Measurements from ENCODE around the gene PDE4A. TPM values are rescaled to one million over a fixed set of nuclear protein-coding genes. Genes with fewer than 3 reads are reported as not detected.

PDE4A gene
- total and polyA plus RNA-seq, 2 of the 13 experiments (the other 11 are each of a cell fraction or from before 2014, with no cell fraction given) = 1.1 to 4.1 TPM

DNA sequence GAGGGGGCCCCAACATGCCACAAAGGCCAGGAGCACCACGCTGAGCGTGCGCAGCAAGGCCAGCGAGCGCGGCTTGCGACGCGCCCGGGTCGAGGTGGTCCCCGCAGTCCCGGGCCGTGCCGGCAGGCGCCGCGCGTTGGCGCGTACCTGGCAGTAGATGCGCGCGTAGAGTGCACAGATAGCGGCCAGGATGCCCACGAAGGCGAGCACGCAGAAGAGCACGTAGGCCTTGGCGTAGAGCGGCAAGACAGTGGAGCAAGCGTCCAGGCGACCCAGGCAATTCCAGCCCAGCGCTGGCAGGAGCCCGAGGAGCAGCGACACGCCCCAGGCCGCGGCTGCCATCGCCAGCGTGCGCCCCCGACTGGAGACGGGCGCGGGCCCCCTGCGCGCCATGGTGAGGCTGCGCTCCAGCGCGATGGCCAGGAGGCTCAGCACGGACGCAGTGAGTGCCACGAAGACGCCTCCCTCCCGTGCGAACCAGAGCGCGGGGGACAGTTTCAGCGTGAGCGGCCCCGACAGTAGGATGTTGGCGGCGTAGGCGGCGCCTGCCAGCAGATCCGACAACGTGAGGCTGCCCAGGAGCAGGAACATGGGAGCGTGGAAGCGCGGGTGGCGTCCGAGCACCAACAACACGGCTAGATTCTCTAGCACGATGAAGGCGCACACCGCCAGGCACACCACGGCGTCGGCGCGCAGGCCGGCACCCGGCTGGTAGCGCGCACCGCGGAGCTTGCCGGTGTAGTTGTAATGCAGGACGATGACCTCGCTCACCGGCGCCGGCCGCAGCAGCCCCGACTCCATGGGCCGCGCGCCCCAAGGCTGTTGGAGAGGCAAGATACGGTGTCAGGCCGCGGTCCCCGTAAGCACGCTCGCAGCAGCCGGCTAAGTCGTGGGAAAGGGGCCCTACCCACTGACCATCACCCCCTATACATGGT, 94.1 kb downstream of the PDE4A start (continued):
- TF ChIP-seq, protein P1, sequence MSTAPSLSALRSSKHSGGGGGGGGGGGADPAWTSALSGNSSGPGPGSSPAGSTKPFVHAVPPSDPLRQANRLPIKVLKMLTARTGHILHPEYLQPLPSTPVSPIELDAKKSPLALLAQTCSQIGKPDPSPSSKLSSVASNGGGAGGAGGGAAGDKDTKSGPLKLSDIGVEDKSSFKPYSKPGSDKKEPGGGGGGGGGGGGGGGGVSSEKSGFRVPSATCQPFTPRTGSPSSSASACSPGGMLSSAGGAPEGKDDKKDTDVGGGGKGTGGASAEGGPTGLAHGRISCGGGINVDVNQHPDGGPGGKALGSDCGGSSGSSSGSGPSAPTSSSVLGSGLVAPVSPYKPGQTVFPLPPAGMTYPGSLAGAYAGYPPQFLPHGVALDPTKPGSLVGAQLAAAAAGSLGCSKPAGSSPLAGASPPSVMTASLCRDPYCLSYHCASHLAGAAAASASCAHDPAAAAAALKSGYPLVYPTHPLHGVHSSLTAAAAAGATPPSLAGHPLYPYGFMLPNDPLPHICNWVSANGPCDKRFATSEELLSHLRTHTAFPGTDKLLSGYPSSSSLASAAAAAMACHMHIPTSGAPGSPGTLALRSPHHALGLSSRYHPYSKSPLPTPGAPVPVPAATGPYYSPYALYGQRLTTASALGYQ (CRISPR knock-in tag; IDR thresholded peaks at IDR 0.05) = no peak
- TF ChIP-seq, protein P2, sequence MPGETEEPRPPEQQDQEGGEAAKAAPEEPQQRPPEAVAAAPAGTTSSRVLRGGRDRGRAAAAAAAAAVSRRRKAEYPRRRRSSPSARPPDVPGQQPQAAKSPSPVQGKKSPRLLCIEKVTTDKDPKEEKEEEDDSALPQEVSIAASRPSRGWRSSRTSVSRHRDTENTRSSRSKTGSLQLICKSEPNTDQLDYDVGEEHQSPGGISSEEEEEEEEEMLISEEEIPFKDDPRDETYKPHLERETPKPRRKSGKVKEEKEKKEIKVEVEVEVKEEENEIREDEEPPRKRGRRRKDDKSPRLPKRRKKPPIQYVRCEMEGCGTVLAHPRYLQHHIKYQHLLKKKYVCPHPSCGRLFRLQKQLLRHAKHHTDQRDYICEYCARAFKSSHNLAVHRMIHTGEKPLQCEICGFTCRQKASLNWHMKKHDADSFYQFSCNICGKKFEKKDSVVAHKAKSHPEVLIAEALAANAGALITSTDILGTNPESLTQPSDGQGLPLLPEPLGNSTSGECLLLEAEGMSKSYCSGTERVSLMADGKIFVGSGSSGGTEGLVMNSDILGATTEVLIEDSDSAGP (CRISPR knock-in tag; IDR thresholded peaks at IDR 0.05; ENCODE audit: borderline replicate concordance) = no peak
- TF ChIP-seq, protein P3, sequence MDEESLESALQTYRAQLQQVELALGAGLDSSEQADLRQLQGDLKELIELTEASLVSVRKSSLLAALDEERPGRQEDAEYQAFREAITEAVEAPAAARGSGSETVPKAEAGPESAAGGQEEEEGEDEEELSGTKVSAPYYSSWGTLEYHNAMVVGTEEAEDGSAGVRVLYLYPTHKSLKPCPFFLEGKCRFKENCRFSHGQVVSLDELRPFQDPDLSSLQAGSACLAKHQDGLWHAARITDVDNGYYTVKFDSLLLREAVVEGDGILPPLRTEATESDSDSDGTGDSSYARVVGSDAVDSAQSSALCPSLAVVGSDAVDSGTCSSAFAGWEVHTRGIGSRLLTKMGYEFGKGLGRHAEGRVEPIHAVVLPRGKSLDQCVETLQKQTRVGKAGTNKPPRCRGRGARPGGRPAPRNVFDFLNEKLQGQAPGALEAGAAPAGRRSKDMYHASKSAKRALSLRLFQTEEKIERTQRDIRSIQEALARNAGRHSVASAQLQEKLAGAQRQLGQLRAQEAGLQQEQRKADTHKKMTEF (CRISPR knock-in tag; IDR thresholded peaks at IDR 0.05) = no peak
- TF ChIP-seq HDAC2 (CRISPR knock-in tag; IDR thresholded peaks at IDR 0.05) (no peak), TBX3 (IDR thresholded peaks at IDR 0.05; ENCODE audit: borderline replicate concordance) (no peak), ZIK1 (CRISPR knock-in tag; IDR thresholded peaks at IDR 0.05; ENCODE audit: borderline replicate concordance, low read depth) (no peak)
- TF ChIP-seq, protein P4, sequence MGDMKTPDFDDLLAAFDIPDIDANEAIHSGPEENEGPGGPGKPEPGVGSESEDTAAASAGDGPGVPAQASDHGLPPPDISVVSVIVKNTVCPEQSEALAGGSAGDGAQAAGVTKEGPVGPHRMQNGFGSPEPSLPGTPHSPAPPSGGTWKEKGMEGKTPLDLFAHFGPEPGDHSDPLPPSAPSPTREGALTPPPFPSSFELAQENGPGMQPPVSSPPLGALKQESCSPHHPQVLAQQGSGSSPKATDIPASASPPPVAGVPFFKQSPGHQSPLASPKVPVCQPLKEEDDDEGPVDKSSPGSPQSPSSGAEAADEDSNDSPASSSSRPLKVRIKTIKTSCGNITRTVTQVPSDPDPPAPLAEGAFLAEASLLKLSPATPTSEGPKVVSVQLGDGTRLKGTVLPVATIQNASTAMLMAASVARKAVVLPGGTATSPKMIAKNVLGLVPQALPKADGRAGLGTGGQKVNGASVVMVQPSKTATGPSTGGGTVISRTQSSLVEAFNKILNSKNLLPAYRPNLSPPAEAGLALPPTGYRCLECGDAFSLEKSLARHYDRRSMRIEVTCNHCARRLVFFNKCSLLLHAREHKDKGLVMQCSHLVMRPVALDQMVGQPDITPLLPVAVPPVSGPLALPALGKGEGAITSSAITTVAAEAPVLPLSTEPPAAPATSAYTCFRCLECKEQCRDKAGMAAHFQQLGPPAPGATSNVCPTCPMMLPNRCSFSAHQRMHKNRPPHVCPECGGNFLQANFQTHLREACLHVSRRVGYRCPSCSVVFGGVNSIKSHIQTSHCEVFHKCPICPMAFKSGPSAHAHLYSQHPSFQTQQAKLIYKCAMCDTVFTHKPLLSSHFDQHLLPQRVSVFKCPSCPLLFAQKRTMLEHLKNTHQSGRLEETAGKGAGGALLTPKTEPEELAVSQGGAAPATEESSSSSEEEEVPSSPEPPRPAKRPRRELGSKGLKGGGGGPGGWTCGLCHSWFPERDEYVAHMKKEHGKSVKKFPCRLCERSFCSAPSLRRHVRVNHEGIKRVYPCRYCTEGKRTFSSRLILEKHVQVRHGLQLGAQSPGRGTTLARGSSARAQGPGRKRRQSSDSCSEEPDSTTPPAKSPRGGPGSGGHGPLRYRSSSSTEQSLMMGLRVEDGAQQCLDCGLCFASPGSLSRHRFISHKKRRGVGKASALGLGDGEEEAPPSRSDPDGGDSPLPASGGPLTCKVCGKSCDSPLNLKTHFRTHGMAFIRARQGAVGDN (CRISPR knock-in tag; IDR thresholded peaks at IDR 0.05) = peak; percentile 58
- TF ChIP-seq, protein P5, sequence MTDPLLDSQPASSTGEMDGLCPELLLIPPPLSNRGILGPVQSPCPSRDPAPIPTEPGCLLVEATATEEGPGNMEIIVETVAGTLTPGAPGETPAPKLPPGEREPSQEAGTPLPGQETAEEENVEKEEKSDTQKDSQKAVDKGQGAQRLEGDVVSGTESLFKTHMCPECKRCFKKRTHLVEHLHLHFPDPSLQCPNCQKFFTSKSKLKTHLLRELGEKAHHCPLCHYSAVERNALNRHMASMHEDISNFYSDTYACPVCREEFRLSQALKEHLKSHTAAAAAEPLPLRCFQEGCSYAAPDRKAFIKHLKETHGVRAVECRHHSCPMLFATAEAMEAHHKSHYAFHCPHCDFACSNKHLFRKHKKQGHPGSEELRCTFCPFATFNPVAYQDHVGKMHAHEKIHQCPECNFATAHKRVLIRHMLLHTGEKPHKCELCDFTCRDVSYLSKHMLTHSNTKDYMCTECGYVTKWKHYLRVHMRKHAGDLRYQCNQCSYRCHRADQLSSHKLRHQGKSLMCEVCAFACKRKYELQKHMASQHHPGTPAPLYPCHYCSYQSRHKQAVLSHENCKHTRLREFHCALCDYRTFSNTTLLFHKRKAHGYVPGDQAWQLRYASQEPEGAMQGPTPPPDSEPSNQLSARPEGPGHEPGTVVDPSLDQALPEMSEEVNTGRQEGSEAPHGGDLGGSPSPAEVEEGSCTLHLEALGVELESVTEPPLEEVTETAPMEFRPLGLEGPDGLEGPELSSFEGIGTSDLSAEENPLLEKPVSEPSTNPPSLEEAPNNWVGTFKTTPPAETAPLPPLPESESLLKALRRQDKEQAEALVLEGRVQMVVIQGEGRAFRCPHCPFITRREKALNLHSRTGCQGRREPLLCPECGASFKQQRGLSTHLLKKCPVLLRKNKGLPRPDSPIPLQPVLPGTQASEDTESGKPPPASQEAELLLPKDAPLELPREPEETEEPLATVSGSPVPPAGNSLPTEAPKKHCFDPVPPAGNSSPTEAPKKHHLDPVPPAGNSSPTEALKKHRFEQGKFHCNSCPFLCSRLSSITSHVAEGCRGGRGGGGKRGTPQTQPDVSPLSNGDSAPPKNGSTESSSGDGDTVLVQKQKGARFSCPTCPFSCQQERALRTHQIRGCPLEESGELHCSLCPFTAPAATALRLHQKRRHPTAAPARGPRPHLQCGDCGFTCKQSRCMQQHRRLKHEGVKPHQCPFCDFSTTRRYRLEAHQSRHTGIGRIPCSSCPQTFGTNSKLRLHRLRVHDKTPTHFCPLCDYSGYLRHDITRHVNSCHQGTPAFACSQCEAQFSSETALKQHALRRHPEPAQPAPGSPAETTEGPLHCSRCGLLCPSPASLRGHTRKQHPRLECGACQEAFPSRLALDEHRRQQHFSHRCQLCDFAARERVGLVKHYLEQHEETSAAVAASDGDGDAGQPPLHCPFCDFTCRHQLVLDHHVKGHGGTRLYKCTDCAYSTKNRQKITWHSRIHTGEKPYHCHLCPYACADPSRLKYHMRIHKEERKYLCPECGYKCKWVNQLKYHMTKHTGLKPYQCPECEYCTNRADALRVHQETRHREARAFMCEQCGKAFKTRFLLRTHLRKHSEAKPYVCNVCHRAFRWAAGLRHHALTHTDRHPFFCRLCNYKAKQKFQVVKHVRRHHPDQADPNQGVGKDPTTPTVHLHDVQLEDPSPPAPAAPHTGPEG (CRISPR knock-in tag; IDR thresholded peaks at IDR 0.05) = no peak
- TF ChIP-seq, protein P6, sequence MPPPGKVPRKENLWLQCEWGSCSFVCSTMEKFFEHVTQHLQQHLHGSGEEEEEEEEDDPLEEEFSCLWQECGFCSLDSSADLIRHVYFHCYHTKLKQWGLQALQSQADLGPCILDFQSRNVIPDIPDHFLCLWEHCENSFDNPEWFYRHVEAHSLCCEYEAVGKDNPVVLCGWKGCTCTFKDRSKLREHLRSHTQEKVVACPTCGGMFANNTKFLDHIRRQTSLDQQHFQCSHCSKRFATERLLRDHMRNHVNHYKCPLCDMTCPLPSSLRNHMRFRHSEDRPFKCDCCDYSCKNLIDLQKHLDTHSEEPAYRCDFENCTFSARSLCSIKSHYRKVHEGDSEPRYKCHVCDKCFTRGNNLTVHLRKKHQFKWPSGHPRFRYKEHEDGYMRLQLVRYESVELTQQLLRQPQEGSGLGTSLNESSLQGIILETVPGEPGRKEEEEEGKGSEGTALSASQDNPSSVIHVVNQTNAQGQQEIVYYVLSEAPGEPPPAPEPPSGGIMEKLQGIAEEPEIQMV (CRISPR knock-in tag; IDR thresholded peaks at IDR 0.05; ENCODE audit: low read depth) = no peak
